Right lung (tissue), 10 donors: Measurements from ENCODE around the gene HMCES. TPM values are rescaled to one million over a fixed set of nuclear protein-coding genes. Genes with fewer than 3 reads are reported as not detected.

Experiments
- DNase-seq, 2 donors: peaks; one replicate each; pipeline ENCODE4 v3.0.0-alpha.2; 2013
- long read RNA-seq, 8 donors: transcript quantifications; one replicate each; lab custom pipeline, GENCODE V29; 2026
- polyA plus RNA-seq, 5 donors: library from polyadenylated mRNA; unstranded; fragments of 120-200 nt; gene quantifications; one replicate each; pipeline versions ENCODE4 v1.2.1 to v1.2.3, GENCODE V29; 2013; ENCODE audit warnings: inconsistent platforms in 1 of 5, low replicate concordance in 1 of 5; ENCODE audit not compliant: insufficient read length in 5 of 5, insufficient read depth in 1 of 5

HMCES gene, protein sequence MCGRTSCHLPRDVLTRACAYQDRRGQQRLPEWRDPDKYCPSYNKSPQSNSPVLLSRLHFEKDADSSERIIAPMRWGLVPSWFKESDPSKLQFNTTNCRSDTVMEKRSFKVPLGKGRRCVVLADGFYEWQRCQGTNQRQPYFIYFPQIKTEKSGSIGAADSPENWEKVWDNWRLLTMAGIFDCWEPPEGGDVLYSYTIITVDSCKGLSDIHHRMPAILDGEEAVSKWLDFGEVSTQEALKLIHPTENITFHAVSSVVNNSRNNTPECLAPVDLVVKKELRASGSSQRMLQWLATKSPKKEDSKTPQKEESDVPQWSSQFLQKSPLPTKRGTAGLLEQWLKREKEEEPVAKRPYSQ
- 10 to 100 TPM; 40.7 to 45.7 (median 43.4) TPM for polyA plus RNA-seq
- long read RNA-seq, donor 1, transcript HMCES-204 (7 exons, 1,952 nt): major isoform, 6 of 25 reads
- long read RNA-seq, donor 1, partial matches to known transcripts: 11 of 25 reads
- long read RNA-seq, donor 1, other reads (novel, unspliced or antisense): 0 of 25 reads
- long read RNA-seq, donor 2, partial matches to known transcripts: 9 of 20 reads
- long read RNA-seq, donor 2, other reads (novel, unspliced or antisense): 0 of 20 reads
- long read RNA-seq, donor 3, transcript HMCES-201 (7 exons, 2,515 nt): major isoform, 6 of 627 reads
- long read RNA-seq, donor 3, partial matches to known transcripts: 615 of 627 reads
- long read RNA-seq, donor 3, other reads (novel, unspliced or antisense): 0 of 627 reads
- long read RNA-seq, donor 4, partial matches to known transcripts: 0 of 8 reads
- long read RNA-seq, donor 4, other reads (novel, unspliced or antisense): 0 of 8 reads
- long read RNA-seq, donor 5, transcript HMCES-201 (7 exons, 2,515 nt): major isoform, 7 of 44 reads
- long read RNA-seq, donor 5, partial matches to known transcripts: 33 of 44 reads
- long read RNA-seq, donor 5, other reads (novel, unspliced or antisense): 0 of 44 reads
- long read RNA-seq, donor 6, transcript HMCES-201 (7 exons, 2,515 nt): major isoform, 11 of 28 reads
- long read RNA-seq, donor 6, partial matches to known transcripts: 9 of 28 reads
- long read RNA-seq, donor 6, other reads (novel, unspliced or antisense): 0 of 28 reads
- long read RNA-seq, donor 7, transcript HMCES-201 (7 exons, 2,515 nt): major isoform, 8 of 33 reads
- long read RNA-seq, donor 7, transcript HMCES-204 (7 exons, 1,952 nt): major isoform, 8 of 33 reads
- long read RNA-seq, donor 7, partial matches to known transcripts: 16 of 33 reads
- long read RNA-seq, donor 7, other reads (novel, unspliced or antisense): 0 of 33 reads
- long read RNA-seq, donor 8, partial matches to known transcripts: 5 of 9 reads
- long read RNA-seq, donor 8, other reads (novel, unspliced or antisense): 0 of 9 reads

DNA sequence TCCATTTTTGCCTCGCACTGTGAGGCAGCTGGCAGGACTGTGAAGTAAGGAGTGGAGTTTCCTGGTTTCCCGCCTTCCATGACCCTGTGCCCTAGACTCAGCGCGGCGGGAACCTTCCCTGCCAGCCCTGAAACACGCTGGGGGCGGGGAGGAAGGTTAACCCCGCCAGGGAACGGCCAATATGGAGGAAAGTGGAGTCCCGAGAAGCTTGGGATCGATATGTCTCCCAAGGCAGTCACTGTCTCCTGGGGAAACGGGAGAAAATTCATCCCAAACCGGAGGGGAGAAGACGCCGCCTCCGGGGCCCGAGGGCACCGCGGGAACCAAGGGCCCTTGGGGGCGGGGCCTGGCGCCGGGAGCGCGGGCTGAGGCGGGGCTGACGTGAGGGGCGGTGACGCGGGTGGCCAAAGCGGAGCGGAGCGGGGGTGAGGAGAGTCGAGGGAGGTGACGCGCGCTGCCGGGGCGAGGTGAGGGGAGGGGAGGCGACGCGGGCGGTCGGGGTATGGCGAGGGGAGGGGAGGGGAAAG, at the start of gene HMCES:
HMCES (plus strand) TSS at position 432 of the 527 bp plus-strand sequence. CDS start 863 bp downstream, outside the sequence.
- peak; percentile 94 for DNase-seq

DNA sequence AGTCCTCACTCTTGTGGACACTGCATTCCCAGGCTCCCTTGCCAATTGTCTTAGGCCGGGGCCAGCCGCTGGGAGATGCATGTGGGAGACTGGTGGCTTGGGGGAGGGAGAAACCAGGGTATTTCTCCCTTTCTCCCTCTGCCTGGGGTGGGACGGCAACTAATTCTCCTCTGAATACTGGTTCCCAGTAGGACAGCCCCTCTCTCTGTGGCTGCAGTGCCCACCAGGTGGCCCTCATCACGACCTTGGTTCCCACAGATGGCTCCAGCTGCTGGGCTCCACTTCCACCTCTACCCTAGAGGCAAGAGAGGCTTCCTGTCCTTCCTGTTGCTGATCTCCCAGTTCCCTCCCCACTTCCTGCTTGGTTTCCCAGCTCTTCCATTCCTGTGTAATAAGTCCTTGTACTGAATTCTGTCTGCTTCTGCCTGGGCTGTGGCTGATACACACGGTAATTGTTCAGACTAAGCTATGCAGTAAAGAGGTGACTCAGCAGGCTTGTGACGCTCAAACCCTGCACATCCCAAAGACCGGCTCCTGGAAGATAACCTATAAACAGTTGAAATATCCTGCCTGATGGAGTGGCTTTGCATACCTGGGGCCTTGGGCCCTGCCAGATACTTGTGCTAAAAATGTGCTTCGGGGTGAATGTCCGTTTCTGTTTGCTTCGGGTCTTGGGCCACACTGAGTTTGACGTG, 49.6 kb upstream of the HMCES start:
- DNase-seq: no peak

- no peak for DNase-seq
Observed at GRCh38 chr3:129230311-129231019, 48.2 kb upstream of the HMCES start.

DNA sequence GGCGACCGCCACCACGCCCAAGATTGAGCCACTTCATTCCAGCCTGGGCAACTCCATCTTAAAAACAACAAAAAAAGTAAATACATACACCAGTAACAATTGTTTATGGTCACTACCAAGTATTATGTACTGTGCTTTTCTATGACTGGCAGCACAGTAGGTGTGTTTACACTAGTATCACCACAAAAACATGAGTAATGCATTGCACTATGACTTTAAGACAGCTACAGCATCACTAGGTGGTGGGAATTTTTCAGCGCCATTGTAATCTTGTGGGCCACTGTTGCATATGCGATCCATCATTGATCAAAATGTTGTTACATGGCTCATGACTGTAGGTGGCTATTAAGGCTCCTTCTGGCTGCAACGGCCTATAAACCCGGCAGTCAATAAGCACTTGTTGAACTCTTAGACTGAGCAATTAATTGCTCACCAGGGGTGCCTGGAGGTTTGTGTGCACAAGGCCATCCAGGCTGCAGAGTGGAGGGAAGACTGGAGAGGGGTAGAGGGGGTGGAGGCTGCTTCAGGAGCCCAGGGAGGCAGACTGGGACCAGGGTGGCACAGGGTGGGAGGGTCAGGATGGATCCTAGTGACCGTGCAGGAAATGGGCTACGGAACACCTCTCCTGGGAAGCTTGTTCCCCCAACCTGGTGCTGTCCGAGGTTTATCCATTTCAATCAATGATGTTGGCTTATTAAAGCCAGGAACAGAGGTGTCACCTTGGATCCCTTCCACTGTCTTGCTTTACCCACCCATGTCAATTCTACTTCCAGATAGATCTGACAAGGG, 47.1 kb upstream of the HMCES start:
- DNase-seq: no peak

DNA sequence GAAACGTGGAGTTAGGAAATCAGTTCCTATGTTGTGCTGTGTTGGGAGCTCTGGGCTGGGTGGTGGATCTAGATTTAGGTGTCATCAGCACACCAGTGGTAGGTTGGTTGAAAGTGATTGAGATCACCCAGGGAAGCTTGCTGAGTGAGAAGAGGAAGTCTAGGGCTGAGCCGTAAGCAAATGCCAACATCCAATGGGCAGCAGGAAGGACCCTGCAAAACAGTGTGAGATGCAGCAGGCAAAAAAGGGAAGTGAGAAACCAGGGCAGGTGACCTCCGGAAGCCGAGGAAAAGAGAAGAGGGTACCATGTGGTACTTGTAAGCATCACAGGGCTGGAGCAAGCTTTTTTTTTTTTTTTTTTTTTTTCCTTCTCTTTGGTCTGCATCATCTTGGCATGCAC, 45.1 kb upstream of the HMCES start:
- DNase-seq: no peak

- no peak for DNase-seq
Observed at GRCh38 chr3:129234441-129234840, 44.2 kb upstream of the HMCES start.

GRCh38 chr3:129235344-129235917, 43.2 kb upstream of the HMCES start:
- no peak for DNase-seq

DNA sequence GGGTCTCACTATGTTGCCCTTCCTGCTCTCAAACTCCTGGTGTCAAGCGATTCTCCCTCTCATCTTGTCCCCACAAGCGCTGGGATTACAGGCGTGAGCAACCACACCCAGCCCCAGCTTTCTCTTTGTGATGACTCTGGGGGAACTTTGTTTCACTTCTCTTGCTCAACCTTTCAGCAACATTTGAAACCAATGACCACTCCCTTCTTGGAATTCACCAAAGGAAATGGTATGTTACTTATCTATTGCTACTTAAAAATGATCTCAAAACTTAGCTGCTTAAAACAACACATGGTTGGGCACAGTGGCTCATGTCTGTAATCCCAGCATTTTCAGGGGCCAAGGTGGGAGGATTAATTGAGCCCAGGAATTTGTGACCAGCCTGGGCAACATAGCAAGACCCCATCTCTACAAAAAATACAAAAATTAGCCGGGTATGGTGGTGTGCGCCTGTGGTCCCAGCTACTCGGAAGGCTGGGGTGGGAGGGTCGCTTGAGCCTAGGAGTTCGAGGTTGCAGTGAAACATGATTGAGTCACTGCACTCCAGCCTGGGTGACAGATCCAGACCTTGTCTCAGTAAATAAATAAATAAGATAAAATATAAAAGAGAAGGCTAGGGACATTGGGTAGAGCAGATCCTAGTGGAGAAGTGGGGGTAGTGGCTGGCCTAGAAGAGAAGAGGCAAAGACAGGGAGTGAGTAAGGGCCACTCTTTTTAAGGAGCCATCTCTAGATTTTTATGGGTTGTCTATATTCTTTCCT, 39.5 kb upstream of the HMCES start:
- DNase-seq: no peak

DNA sequence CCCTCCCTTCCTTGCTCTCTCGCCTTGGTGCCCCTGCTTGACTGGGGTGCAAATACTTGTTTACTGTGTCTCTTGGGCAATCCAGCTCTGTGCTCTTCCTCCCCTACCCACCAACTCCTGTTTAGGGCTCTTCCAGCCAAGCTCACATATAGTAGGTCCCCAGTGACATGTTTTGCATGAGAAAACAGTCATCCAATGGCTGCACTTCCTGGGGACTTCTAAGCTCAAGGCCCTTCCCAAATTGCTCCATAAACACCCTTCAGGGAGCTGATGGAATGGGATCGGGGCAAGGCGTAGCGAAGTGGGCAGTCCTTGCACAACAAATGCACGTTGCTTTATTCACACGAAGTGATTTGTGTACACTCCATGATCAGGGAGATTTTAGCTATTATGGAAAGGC, 38.7 kb upstream of the HMCES start:
- no peak for DNase-seq

- no peak for DNase-seq
Observed at GRCh38 chr3:129240436-129240835, 38.2 kb upstream of the HMCES start.

DNA sequence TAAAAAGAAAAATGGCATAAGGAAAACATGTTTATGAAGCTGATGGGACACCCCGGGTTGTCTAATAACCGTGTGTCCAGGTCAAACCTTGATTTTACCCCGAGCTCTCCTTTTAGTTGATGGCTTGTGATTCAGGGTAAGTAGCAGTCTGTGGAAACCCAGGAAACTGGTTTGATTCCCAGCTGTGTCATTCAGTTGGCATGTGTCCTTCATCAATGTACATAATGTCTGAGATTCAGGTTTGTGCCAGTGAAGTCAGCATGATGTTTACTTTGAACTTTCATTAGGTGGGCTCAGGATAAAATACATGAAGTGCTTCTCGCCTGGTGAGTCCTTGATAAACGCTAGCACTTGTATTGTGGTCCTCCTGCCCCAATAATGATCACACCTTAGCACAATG, 33.5 kb upstream of the HMCES start:
- no peak for DNase-seq

GRCh38 chr3:129245641-129246306, 32.9 kb upstream of the HMCES start:
- peak; percentile 79 to 83 for DNase-seq

DNA sequence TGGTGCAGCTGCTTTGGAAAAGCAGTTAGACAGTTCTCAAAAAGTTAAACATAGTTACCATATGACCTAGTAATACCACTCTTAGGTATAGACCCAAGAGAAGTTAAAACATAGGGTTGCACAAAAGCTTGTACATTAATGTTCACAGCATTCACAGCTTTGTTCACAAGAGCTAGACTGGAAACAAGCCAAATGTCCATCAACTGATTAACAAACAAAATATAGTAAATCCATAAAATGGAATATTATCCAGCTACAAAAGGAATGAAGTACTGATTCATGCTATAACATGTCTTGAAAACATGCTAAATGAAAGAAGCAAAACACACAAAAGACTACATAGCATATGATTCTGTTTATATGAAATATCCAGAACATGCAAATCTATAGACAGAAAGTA, 32.0 kb upstream of the HMCES start:
- DNase-seq: no peak

- DNase-seq: no peak
Observed at GRCh38 chr3:129248286-129248979, 30.2 kb upstream of the HMCES start.

GRCh38 chr3:129249284-129250065, 29.2 kb upstream of the HMCES start, which contains the start of gene COPG1:
Gene COPG1, plus strand, starts transcription at chr3:129249606. Its CDS starts 104 bp downstream, at chr3:129249710.
- DNase-seq: peak; percentile 93 to 94

DNA sequence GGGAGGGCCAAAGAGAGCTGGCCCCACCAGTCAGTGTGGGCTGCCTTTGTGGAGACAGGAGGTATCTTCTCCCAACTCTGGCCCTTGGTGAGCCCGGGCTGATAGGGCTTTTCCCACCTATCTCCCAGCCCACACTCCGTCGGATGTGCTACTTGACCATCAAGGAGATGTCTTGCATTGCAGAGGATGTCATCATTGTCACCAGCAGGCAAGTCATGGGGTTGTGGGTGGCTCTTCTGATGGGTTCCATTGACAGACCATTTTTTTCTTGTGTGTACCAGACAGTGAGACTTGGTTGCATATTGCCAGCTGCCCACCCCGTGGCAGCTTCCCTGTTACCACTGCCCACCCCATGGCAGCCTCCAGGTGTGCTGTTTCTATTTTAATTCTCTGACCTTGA, 25.9 kb upstream of the HMCES start:
- DNase-seq: no peak
